HG03135 (cell line): ENCODE results near the gene CCNB1.
"Not testable (repeated sequence)": the region's sequence is repeated elsewhere in the genome, so short reads cannot be mapped to it uniquely, and the experiment has no call there.

Experiments
- ATAC-seq: cut with Tn5 transposase; IDR thresholded peaks from one replicate; pipeline ENCODE4 v1.9.1; 2021; ENCODE audit warnings: mild to moderate bottlenecking, moderate library complexity; ENCODE audit not compliant: unreplicated experiment

Gene CCNB1

DNA sequence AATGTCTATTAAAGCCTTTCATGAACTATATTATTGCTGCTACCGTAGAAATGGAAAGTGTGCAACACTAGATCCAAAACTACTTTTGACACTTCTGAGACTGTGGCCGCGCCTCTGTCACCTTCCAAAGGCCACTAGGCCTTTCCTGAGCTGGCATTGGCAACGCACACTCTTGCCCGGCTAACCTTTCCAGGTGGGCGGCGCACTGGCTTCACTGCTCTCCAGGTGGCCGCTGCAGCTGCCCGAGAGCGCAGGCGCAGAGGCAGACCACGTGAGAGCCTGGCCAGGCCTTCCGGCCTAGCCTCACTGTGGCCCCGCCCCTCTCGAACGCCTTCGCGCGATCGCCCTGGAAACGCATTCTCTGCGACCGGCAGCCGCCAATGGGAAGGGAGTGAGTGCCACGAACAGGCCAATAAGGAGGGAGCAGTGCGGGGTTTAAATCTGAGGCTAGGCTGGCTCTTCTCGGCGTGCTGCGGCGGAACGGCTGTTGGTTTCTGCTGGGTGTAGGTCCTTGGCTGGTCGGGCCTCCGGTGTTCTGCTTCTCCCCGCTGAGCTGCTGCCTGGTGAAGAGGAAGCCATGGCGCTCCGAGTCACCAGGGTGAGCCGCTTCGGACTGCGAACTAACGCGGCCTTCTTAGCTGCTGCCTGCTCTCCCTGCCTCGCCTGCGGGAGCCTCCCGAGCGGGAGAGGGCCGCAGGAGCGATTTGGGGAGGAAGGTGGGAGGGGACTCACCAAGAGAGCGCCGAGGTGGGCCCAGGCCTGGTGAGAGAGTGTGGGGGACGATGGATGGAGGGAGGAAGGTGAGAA is at the start of gene CCNB1:
Gene CCNB1, plus strand, starts transcription at position 465 of the 807 bp plus-strand sequence. Its CDS starts 113 bp downstream, at position 578.
- peak; percentile 98 for ATAC-seq

DNA sequence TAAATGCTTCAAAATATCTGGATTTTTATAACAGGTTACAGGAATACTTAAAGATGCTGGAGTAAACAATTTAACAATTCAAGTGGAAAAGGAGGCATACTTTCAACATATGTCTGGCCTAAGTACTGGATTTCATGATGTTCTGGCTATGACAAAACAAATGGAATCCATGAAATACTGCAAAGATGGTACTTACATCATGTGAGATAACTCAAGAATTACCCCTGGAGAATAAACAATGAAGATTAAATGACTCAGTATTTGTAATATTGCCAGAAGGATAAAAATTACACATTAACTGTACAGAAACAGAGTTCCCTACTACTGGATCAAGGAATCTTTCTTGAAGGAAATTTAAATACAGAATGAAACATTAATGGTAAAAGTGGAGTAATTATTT is 37.5 kb upstream of the CCNB1 start:
- ATAC-seq: no peak

DNA sequence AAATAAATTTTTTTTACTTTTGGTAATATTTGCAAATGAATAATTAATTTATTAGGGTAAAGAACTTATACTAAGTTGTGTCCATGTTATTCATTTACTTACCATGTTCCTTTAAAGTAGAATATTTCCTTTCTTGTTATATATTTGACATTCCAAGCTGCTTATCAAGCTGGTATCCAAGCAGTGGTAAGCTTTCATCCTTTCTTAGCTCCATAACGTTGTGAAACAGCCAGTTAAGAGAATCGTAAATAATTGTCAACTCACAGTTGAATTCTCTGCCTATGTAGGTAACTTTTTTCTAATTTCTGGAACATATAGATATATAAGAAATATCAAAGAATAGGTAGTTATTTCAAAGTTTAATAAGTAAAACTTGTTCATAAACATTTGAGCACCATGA is 36.7 kb upstream of the CCNB1 start:
- no peak for ATAC-seq

DNA sequence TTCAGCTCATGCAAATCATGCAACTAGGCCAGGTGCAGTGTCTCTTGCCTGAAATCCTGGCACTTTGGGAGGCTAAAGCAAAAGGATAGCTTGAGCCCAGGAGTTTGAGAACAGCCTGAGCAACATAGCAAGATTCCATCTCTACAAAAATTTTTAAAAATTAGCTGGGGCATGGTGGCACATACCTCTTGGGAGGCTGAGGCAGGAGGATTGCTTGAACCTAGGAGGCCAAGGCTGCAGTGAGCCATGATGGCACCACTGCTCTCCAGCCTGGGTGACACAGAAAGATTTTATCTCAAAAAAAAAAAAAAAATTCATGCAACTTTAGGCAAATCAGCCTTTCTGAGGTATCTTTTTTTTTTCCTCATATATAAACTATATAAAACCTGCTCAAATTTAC is 35.6 kb upstream of the CCNB1 start:
- ATAC-seq: no peak

DNA sequence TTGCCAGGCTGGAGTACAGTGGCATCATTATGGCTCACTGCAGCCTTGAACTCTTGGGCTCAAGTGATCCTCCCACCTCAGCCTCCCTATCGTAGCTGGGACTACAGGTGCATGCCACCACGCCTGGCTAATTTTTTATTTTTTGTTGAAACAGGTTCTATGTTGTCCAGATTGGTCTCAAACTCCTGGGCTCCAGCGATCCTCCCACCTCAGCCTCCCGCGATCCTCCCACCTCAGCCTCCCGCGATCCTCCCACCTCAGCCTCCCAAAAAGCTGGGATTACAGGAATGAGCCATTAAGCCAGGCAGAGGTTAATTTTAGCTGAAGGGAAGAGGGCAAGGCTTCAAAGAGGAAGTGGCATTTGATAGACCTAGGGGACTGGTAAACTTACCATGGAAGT is 32.8 kb upstream of the CCNB1 start:
- ATAC-seq: no peak

DNA sequence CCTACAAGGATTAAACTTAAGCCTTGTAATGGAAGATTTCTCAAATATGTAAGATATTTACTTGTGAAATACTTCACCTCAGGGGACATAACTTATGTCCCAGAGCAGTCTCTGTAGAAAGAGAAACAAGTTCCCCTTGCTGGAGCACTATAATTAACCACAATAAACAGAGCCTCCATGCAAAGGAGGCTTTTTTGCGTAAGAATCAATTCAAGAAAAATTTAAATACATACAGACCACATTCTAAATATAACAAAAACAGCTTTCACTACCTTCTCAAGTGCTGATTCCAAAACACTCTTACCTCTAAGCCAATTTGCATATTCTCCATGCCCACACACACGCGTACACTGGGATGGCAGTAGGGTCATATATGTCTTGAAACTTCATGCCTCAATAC is 30.7 kb upstream of the CCNB1 start:
- peak; percentile 89 for ATAC-seq

DNA sequence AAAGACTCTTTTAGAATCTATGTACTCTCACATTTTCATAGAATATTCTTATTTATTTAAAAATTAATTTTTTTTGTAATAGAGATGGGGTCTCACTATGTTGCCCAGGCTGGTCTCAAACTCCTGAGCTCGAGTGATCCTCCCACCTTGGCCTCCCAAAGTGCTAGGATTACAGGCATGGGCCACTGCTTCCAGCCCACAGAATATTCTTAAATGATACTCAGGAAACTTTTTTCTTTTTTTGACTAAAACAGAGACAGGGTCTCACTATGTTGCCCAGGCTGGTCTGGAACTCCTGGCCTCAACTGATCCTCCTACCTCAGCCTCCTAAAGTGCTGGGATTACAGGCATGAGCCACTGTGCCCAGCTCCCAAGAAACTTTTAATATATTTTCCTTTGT is 29.7 kb upstream of the CCNB1 start:
- ATAC-seq: not testable (repeated sequence)

DNA sequence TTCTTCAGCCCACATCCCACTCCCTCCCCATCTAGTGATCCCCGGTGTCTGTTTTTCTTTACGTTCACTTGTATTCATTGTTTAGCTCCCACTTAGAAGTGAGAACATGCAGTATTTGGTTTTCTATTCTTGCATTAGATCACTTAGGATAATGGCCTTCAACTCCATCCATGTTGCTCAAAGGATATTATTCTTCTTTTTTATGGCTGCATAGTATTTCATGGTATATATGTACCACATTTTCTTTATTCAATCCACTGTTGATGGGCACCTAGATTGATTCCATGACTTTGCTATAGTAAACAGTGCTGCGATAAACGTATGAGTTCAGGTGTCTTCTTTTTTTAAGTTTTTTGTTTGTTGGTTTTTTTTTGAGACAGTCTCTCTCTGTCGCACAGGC is 29.1 kb upstream of the CCNB1 start:
- ATAC-seq: no peak

DNA sequence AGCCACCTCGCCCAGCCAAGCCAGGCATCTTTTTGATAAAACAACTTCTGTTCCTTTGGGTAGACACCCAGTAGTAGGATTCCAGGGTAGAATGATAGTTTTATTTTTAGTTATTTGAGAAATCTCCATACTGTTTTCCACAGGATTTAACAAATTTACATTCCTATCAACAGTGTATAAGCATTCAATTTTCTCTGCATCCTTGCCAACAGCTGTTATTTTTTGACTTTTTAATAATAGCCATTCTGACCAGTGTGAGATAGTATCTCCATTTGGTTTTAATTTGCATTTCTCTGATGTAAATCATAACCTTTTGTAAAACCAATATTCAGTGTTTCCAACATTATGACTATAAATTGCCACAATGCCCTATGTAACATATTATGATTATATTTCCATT is 28.2 kb upstream of the CCNB1 start:
- no peak for ATAC-seq

DNA sequence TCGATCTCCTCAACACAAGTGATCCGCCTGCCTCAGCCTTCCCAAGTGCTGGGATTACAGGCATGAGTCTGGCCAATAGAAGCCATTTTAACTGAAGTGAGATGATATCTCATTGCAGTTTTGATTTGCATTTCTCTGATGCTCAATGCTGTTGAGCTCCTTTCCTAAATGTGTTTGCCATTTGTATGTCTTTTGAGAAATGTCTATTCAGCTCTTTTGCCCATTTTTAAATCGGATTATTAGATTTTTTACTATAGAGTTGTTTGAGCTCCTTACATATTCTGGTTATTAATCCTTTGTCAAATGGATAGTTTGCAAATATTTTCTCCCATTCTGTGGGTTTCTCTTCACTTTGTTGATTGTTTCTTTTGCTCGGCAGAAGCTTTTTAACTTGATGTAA is 26.7 kb upstream of the CCNB1 start:
- ATAC-seq: not testable (repeated sequence)

DNA sequence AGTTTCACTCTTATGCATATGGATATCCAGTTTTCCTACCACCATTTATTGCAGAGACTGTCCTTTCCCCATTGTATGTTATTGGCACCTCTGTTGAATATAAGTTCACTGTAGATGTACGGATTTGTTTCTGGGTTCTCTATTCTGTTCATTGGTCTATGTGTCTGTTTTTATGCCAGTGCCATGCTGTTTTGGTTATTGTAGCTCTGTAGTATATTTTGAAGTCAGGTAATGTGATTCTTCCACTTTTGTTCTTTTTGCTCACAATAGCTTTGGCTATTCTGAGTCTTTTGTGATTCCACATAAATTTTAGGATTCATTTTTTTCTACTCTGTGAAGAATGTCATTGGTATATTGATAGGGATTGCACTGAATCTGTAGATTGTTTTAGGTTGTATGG is 26.1 kb upstream of the CCNB1 start:
- no peak for ATAC-seq

DNA sequence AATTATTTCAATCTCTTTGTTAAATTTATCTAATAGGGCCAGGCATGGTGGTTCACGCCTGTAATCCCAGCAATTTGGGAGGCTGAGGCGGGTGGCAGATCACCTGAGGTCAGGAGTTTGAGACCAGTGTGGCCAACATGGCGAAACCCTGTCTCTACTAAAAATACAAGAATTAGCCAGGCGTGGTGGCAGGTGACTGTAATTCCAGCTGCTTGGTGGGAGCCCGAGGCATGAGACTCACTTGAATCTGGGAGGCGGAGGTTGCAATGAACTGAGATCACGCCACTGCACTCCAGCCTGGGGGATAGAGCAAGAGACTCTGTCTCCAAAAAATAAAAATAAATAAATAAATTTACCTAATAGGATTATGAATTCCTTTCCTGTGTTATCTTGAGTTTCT is 18.4 kb upstream of the CCNB1 start:
- ATAC-seq: not testable (repeated sequence)

DNA sequence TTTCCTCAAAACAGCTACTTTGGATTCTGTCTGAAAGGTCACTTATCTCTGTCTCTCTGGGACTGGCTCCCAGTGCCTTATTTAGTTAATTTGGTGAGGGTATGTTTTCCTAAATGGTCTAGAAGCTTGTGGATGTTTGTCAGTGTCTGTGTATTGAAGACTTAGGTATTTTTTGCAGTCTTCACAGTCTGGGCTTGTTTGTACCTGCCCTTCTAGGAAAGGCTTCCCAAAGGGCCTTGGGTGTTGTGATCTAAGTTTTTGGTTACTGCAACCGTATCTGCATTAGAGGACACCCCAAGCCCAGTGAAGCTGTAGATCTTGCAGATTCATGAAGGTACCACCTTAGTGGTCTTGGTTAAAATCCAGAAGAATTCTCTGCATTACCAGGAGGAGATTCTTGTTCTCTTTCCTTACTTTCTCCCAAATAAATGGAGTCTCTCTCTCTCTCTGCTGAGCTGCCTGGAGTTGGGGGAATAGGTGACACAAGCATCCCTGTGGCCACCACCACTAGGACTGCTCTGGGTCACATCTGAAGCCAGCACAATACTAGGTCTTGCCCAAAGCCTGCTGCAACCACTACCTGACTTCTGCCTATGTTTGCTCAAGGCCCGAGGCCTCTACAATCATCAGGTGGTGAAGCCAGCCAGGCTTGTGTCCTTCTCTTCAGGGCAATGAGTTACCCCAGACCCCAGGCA is 17.8 kb upstream of the CCNB1 start:
- no peak for ATAC-seq

DNA sequence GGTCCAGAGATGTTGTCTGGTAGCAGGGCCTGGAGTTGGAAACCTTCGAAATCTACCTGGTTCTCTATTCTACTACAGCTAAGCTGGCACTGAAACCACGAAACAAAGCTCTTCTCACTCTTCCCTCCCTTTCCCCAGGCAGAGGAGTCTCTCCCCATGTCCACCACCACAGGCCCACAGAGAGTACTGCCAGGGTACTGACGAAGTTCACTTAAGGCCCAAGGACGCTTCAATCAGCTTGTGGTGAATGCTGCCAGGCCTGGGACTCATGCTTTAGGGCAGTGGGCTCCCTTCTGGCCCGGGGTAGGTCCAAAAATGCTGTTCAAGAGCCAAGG is 17.3 kb upstream of the CCNB1 start:
- no peak for ATAC-seq

DNA sequence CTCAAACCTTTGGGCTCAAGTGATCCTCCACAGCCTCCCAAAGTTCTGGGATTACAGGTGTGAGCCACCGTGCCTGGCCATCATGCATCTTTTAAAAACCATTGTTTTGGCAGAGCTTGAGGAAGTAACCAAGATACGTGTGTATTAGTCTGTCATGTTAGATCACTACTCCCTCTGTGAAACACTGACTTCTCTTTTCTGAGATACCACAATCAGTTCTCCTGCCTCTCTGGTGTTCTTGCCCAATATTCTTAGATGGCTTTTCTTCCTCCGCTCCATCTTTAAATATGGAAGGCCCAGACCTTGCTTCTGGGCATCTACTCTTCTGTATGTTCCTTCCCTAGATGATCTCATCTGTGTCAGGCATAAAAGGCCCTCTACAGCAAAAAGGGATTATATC is 14.2 kb upstream of the CCNB1 start:
- ATAC-seq: no peak

DNA sequence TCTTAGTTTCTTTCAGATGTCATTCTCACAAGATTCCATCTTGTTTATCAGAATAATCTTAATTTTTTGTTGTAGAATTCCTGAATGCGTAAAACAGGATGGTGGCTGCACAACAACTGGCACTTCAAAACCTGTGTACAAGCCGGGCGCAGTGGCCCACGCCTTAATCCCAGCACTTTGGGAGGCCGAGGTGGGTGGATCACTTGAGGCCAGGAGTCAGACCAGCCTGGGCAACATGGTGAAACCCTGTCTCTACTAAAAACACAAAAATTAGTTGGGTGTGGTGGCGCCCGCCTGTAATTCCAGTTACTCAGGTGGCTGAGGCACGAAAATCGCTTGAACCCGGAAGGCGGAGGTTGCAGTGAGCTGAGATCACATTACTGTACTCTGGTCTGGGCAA is 10.5 kb upstream of the CCNB1 start:
- ATAC-seq: no peak

DNA sequence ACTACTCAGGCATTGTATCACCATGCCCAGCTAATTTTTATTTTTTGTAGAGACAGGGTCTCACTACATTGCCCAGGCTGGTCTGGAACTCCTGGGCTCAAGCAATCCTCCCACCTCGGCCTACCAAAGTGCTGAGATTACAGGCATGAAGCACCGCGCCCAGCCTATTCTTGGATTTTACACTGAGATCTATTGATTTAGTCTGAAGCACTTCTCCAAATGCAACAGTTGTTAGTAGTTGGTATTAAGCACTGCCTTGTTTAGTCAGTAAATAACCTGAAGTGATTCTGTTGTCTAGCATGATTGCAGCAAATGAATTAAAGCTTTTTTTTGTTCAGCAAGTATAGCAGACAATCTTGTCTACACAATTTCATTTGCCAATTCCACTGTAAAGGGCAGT is 8.9 kb upstream of the CCNB1 start:
- no peak for ATAC-seq

DNA sequence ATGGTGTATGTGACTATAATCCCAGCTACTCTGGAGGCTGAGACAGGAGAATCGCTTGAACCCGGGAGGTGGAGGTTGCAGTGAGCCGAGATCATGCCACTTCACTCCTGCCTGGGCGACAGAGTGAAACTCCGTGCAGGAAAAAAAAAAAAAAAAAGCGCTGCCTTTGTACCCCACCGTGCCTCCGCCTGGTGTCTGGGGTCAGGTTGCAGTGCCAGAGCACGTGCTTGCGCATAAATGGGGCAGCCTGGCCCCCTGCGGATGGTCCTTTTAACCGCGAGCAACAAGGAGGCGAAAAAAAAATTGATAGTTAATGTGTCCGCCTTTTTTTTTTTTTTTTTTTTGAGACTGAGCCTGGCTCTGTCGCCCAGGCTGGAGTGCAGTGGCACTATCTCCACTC is 6.3 kb upstream of the CCNB1 start:
- no peak for ATAC-seq

DNA sequence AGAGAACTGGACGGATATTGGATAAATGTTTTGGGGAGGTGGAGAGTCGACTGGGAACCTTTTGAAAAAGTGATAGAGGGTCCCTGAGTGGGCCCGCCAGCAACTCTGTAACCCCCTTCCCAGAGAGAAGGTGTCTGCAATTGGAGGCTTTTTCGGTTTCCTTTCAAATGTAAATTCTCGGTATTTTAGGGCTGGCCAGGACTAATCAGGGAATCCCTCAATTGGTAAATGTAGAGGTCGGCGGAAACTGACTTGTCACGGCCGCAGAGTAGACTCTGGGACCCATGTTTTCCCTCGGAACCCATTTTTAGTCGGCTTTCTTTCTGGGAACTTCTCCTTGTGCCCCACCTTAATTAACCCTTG is 524 bp downstream of the CCNB1 start:
- no peak for ATAC-seq

DNA sequence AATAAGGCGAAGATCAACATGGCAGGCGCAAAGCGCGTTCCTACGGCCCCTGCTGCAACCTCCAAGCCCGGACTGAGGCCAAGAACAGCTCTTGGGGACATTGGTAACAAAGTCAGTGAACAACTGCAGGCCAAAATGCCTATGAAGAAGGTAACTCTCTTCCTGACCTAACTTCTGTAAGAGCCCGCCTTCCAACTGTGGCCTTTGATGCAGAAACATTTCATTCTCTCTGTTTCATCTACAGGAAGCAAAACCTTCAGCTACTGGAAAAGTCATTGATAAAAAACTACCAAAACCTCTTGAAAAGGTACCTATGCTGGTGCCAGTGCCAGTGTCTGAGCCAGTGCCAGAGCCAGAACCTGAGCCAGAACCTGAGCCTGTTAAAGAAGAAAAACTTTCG is 979 bp downstream of the CCNB1 start:
- ATAC-seq: no peak

DNA sequence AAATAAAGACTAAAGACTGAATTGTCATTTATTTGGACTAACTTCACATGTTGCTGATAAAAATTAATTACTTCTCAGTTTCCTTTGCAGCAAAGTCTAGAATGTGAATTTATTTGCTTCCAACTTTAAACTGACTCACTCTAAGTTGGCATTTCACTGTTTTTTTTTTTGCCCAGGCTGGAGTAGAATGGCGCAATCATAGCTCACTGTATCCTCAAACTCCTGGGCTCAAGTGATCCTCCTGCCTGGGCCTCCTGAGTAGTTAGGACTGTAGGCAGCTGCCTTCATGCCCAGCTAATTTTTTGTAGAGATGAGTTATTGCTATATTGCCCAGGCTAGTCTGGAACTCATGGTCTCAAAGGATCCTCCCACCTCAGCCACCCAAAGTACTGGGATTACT is 3.5 kb downstream of the CCNB1 start:
- ATAC-seq: no peak

DNA sequence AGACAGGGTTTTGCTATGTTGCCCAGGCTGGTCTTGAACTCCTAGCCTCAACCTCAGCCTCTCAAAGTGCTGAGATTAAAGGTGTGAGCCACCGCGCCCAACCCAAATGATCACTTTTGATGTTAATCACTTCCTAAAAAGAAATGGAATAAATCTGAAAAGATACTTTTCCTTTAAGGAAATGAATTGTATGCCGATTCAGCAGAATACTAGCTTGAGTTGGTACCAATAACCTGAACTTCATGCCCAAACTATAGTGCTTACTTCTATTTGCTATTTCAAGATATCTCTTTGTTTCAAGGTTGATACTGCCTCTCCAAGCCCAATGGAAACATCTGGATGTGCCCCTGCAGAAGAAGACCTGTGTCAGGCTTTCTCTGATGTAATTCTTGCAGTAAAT is 4.0 kb downstream of the CCNB1 start:
- ATAC-seq: no peak
